ENCODE results near the gene UNC79.
"Not testable (repeated sequence)": the region's sequence is repeated elsewhere in the genome, so short reads cannot be mapped to it uniquely, and the experiment has no call there.

The UNC79 gene

GRCh38 chr14:93430315-93431035 is at the start of gene UNC79:
UNC79 (plus strand) TSS chr14:93430939; CDS start chr14:93431030, 91 bp downstream.
- DNase-seq: no peak

DNA sequence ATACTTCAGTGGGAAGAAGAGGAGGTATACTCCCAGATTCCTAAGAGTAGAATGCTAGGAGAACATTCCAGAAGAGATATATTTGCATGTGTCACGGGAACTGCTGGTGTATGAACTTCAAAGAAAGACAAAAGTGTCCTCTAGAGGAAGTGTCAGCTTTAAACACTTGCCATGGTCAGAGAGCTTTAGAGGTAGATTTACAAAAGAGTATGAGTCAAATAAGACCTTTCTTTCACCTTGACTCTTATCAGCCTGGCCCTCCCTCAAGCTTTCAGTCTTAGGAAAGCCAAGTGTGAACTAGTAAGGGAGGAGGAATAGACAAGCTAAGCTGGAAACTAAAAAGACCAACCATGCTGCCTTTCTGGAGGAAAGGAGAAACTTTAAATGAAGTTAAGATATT is 49.1 kb upstream of the UNC79 start:
- DNase-seq: no peak

DNA sequence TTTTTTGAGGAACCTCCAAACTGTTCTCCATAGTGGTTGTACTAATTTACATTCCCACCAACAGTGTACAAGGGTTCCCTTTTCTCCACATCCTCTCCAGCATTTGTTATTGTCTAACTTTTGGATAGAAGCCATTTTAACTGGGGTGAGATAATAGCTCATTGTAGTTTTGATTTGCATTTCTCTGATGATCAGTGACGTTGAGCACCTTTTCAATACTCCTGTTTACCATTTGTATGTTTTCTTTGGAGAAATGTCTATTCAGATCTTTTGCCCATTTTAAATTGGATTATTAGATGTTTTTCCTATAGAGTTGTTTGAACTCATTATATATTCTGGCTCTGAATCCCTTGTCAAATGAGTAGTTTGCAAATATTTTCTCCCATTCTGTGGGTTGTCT is 46.5 kb upstream of the UNC79 start:
- not testable (repeated sequence) for DNase-seq

DNA sequence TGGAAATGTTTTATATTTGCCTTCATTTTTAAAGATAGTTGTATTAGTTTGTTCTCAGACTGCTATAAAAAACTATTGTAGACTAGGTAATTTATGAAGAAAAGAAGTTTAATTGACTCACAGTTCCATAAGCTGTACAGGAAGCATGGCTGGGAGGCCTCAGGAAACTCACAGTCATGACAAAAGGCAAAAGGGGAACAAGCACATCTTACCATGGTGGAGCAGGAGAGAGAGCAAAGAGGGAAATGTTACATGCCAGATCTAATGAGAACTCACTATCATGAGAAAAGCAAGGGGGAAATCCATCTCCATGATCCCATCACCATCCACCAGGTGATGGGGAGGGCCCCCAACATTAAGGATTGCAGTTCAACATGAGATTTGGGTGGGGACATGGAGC is 35.5 kb upstream of the UNC79 start:
- DNase-seq: no peak

DNA sequence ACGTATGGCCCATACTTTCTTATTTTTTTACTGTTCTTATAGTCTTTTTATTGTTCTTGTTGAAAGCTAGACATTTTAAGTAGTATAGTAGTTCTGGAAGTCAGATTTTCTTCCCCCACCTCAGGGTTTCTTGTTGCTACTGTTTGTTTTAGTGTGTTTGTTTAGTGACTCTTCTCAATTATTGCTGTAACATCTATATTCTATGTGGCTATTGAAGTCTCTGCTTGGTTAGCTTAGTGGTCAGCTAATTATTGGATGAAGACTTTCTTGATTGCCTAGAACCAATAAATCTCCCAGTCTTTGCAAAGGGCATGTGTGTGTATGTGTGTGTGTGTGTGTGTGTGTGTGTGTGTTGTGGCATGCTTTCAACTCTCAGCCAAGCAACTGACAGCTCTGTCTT is 34.3 kb upstream of the UNC79 start:
- no peak for DNase-seq

GRCh38 chr14:93398491-93398890 is 32.2 kb upstream of the UNC79 start:
- DNase-seq: no peak

DNA sequence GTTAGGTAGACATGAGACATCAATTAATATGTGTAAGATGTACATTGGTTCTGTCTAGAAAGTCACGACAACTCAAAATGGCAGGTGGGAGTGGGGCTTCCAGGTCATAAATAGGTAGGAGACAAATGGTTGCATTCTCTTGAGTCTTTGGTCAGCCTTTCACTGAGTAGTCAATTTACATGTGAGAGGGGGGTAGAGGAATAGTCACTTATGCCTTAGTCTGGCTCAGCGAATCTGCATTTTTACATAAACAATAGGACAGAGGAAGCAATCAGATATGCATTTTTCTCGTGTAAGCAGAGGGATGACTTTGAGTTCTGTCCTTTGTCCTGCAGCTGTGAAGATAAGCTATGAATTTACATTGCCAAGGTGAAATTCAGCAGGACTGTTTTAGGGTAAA is 27.8 kb upstream of the UNC79 start:
- DNase-seq: no peak

GRCh38 chr14:93410021-93410420 is 20.7 kb upstream of the UNC79 start:
- no peak for DNase-seq

DNA sequence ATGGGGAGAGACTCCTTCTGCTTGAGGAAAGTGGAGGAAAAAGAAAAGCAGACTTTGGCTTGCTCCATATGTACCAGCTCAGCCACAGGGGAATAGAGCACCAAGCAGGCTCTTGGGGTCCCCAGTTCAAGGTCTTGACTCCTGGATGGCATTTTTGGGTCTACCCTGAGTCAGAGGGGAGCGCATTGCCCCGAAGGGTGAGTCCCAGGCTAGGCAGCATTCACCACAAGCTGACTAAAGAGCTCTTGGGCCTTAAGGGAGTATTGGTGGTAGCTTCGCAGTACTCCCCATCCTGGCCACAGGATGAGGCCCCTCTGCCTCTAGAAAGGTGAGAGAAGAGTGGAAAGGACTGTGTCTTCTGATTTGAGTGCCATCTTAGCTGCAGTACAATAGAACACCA is 19.8 kb upstream of the UNC79 start:
- DNase-seq: no peak

DNA sequence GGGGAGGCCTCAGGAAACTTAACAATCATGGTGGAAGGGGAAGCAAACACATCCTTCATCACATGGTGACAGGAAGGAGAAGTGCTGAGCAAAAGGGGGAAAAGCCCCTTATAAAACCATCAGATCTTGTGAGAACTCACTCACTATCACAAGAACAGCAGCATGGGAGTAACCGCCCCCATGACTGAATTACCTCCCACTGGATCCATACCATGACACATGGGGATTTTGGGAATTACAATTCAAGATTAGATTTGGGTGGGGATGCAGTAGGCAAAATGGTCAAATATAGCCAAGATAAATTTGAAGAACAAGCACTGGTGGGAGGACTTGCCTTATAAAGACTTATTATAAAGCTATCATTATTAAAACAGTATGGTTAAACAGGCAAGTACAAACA is 5.6 kb upstream of the UNC79 start:
- not testable (repeated sequence) for DNase-seq

GRCh38 chr14:93426750-93427149 is 4.0 kb upstream of the UNC79 start:
- no peak for DNase-seq

DNA sequence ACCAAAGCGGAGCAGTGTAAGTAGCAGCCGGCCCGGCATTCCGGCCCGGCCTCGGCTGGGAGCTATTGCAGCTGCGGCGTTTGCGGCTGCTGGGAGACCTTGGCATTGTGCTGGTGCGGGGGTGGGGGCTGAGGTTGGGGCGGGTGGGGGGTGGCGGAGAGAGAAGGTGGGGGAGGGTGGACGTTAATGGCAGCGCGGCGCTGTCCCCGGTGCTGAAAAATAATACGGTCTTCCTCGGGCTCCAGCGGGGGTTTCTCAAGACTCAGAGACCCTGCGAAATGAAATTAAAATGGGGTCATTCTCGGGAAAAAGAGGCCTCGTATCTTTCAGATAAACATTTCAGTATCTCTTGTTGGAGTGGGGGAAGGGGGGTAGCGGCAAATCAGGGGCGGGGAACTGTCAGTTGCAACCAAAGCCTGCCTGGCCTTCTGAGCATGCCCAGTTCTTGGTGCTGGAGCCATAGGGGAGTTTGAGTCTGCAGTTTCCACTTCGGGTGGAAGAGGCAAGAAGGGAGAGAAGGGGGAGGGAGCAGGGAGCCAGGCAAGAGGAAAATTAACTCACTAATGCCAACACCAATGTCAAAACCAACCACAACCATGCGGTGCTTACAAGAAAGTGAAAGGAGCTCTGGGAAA is 414 bp downstream of the UNC79 start:
- no peak for DNase-seq

GRCh38 chr14:93454224-93454623 is 23.5 kb downstream of the UNC79 start:
- no peak for DNase-seq

- no peak for DNase-seq
These were observed 25.6 kb downstream of the UNC79 start for GRCh38 chr14:93456356-93456755.

DNA sequence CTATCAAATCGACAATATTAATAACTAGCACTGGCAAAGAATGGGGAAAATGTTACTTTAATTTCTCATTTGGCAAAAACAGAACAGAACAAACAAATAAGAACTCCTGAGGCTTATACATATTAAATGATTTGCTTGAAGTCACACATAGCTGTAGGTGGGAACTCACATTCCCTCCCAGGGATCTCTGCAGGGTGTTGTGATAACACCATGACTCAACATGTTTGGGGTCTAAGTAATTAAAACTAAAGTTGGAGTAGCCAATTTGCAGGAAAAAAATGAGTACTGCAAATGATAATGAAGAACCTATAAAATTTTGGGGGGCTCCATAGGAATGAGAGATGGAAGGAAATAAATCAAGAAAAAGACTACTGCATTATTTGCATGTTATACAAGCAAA is 27.5 kb downstream of the UNC79 start:
- no peak for DNase-seq

- no peak for DNase-seq
These were observed 31.7 kb downstream of the UNC79 start for GRCh38 chr14:93462479-93462878.

DNA sequence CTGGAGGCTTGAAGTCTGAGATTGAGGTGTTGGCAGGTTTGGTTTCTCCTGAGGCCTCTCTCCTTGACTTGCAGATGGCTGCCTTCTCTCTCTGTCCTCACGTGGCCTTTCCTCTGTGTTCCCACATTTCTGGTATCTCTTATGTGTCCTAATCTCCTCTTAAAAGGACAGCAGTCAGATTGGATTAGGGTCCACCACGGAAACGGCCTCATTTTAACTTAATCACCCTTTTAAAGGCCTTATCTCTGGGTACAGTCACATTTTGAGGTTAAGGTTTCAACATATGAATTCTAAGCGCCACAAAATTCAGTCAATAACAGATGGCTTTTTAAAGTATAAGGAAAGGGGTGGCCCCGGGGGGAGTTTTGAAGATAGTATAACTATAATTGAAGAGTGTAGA is 33.5 kb downstream of the UNC79 start:
- DNase-seq: no peak

GRCh38 chr14:93475471-93475870 is 44.7 kb downstream of the UNC79 start:
- no peak for DNase-seq

GRCh38 chr14:93476305-93476704 is 45.6 kb downstream of the UNC79 start:
- DNase-seq: no peak

DNA sequence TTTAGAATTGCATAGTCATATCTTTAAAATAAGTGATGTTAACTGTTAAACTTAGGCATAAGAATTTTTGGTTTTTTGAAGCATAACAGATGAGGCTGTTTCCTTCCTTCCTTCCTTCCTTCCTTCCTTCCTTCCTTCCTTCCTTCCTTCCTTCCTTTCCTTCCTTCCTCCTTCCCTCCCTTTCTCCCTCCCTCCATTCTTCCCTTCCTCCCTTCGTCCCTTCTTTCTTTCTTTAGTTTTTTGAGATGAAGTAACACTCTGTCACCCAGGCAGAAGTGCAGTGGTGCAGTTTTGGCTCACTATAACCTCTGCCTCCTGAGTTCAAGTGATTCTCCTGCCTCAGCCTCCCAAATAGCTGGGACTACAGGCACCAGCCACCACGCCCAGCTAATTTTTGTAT is 48.3 kb downstream of the UNC79 start:
- DNase-seq: not testable (repeated sequence)

- DNase-seq: no peak
These were observed 50.1 kb downstream of the UNC79 start for GRCh38 chr14:93480867-93481266.

DNA sequence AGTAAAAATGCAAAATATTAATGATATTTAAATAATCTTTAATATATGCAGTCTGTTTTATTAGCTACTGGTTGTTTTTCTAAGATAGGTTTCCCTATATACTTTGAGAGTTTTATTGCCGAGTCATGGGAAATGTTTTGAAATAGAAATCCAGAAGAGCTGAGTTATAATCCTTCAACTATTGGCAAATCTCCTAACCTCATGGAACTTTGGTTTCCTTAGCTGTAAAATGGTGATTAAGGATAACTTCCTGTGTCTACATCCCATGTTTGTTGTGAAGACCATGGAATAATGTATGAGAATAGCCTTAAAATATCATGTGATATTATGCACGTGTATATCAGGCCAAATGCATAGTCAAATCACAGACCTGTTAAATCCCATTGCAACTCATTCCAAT is 51.0 kb downstream of the UNC79 start:
- no peak for DNase-seq

- DNase-seq: no peak
These were observed 59.3 kb downstream of the UNC79 start for GRCh38 chr14:93490001-93490400.

DNA sequence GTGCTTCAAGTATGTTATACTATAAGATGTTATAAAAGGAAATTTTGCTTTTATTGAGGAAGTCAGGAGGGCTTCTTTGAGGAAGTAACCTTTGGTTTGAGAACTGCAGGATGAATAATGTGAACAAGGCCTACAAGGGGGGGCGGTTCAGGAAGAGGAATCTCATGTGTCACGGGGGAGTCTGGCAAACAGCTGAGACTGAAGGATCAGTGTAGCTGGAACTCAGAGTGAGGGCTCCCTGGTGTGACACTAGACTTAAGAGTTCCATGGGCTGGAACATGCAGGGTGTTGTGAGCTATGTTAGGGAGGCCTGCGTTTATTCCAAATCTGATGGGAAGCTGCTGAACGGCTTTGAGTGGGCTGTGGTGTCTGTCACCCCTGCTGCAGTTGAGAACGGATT is 62.3 kb downstream of the UNC79 start:
- no peak for DNase-seq

DNA sequence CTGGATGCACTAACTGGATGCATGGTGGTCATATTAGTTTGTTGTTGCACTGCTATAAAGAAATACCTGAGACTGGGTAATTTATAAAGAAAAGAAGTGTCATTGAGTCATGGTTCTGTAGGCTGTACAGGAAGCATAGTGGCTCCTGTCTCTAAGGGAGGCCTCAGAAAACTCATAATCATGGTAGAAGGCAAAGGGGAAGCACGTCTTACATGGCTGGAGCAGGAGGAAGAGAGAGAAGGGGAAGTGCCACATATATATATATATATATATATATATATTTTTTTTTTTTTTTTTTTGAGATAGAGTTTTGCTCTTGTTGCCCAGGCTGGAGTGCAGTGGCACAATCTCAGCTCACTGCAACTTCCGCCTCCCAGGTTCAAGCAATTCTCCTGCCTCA is 62.9 kb downstream of the UNC79 start:
- not testable (repeated sequence) for DNase-seq
